ENCODE results near the gene BRAT1. TPM values are rescaled to one million over a fixed set of nuclear protein-coding genes. Genes with fewer than 3 reads are reported as not detected.

BRAT1 gene
- total and polyA plus RNA-seq, 2 donors from 2014 or later = 18.7 to 23.7 TPM

DNA sequence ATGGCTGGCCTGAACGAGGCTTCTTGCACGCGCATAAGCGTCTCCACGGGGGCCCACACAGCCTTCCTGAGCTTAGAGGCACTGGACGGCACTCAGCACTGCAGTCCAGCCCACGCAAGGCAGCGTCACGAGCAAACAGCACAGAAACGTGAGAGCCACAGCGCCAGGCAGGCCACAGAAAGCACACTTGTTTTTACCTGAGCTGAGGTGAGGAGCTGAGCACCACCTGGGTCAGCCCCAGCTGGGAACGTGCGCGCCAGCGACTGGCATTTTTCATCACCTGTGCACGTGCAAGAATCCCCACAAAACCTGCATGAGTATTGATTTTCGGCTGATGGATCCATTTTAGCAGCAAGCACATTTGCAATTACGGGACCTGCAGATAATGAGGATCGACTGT lies 30.1 kb upstream of the BRAT1 start:
- peak in 1 of 5 donors; percentile 51 for DNase-seq
- H3K4me1 ChIP-seq (ENCODE audit: control insufficient read depth in 2 of 3, insufficient read depth in 2 of 3, low read depth in 1 of 3, low read length in 3 of 3) = no peaks in the 10 kb centered on the region

DNA sequence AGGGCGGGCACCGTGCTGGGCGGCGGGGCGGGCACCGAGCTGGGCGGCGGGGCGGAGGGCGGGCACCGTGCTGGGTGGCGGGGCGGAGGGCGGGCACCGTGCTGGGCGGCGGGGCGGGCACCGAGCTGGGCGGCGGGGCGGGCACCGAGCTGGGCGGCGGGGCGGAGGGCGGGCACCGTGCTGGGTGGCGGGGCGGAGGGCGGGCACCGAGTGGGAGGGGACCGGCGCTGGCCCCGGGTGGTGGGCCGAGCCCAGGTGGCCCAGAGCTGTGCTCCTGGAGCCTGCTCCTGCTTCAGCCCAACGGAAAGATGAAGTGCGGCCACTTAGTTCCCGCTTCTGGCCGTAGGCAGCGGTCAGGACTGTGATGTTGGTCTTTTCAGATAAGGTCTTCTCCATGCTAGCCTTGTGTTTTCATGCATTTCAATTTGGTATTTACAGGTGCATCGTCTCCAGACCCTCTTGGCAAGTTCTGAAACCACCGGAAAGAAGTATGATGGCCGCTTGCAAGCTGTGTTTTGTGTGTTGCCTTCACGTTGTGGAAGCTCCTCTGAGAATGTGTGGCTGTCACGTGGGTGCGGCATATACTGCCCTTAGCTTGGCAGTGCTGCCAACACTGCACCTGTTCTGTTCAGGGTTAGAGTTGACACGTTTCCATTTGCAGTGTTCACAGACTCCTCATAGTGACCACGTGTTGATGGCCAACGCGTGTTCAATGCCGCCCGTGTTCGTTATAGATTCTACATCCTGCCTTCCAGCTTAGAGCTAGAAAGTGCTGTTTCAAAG lies 28.7 kb upstream of the BRAT1 start:
- intact Hi-C loops (cut with DNase I) = no loop called here
- Histone ChIP-seq H3K36me3 (ENCODE audit: control insufficient read depth in 2 of 3, insufficient read depth in 3 of 3, low read length in 3 of 3) (peaks cover 5 to 8% (median 6%) of the 10 kb centered on the region in 3 donors), H3K4me3 (ENCODE audit: low read length in 3 of 3) (no peak overlapping the region), H3K9ac (ENCODE audit: low read length in 3 of 3) (no peak overlapping the region), H3K27ac (ENCODE audit: low read depth in 2 of 2, low read length in 2 of 2) (no peak overlapping the region), H3K9me3 (ENCODE audit: control insufficient read depth in 2 of 3, insufficient read depth in 1 of 3, low read length in 3 of 3) (no peaks in the 10 kb centered on the region), H3K27me3 (ENCODE audit: control insufficient read depth, insufficient read depth, low read length) (no peaks in the 10 kb centered on the region), H3K4me1 (ENCODE audit: control insufficient read depth in 2 of 3, insufficient read depth in 2 of 3, low read depth in 1 of 3, low read length in 3 of 3) (no peaks in the 10 kb centered on the region)
- TF ChIP-seq, protein P1, sequence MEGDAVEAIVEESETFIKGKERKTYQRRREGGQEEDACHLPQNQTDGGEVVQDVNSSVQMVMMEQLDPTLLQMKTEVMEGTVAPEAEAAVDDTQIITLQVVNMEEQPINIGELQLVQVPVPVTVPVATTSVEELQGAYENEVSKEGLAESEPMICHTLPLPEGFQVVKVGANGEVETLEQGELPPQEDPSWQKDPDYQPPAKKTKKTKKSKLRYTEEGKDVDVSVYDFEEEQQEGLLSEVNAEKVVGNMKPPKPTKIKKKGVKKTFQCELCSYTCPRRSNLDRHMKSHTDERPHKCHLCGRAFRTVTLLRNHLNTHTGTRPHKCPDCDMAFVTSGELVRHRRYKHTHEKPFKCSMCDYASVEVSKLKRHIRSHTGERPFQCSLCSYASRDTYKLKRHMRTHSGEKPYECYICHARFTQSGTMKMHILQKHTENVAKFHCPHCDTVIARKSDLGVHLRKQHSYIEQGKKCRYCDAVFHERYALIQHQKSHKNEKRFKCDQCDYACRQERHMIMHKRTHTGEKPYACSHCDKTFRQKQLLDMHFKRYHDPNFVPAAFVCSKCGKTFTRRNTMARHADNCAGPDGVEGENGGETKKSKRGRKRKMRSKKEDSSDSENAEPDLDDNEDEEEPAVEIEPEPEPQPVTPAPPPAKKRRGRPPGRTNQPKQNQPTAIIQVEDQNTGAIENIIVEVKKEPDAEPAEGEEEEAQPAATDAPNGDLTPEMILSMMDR (IDR thresholded peaks at IDR 0.05; ENCODE audit: borderline replicate concordance, extremely low read depth, insufficient read depth) = no peak
- FAIRE-seq = no peak
- peak in 1 of 5 donors; percentile 26 for DNase-seq

More for the DNA sequence above, 30.1 kb upstream of the BRAT1 start:
- Histone ChIP-seq H3K4me3 (ENCODE audit: low read length in 3 of 3) (no peak overlapping the region), H3K9me3 (ENCODE audit: control insufficient read depth in 2 of 3, insufficient read depth in 1 of 3, low read length in 3 of 3) (no peaks in the 10 kb centered on the region), H3K9ac (ENCODE audit: low read length in 3 of 3) (no peak overlapping the region), H3K27me3 (ENCODE audit: control insufficient read depth, insufficient read depth, low read length) (no peaks in the 10 kb centered on the region), H3K36me3 (ENCODE audit: control insufficient read depth in 2 of 3, insufficient read depth in 3 of 3, low read length in 3 of 3) (peaks cover 5 to 8% (median 6%) of the 10 kb centered on the region in 3 donors), H3K27ac (ENCODE audit: low read depth in 2 of 2, low read length in 2 of 2) (no peak overlapping the region)
- no peak for FAIRE-seq
- TF ChIP-seq, protein P1 (IDR thresholded peaks at IDR 0.05; ENCODE audit: borderline replicate concordance, extremely low read depth, insufficient read depth) = no peak
- intact Hi-C loops (cut with DNase I) = no loop called here

DNA sequence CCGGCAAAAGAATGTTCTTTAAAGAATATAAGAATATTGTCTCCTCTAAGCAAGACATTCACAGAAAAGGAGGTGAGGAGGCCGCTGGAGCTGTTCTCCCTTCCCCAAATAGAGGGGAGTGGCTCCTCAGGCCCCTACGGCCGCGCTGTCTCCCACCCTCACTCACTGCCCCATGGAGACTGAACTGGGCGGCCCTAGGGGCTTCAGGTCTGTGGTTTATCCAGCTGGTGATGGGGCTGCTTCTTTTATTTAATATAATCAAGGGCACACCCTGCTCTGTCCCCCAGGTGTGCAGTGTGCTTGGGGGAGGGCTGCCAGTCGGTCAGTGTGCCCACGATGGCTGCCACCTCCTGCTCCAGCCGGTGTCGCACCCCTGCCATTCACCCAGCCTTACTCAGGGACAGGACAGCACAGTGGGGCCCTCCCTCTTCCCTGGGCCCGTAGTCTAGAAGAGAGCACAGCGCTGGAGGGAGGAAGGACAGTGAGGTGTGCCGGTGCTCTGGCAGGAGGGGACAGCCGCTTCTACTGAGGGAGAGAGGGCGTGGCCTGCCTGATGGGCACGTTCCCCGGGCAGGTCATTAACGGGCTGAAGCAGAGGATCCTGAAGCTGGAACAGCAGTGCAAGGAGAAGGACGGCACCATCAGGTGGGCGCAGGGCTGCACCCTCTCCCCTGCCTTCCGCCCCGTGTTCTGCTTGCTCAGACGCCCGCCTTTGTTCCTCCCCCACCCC lies 26.8 kb upstream of the BRAT1 start:
- Histone ChIP-seq H3K4me1 (ENCODE audit: control insufficient read depth in 2 of 3, insufficient read depth in 2 of 3, low read depth in 1 of 3, low read length in 3 of 3) (no peaks in the 10 kb centered on the region), H3K27me3 (ENCODE audit: control insufficient read depth, insufficient read depth, low read length) (no peaks in the 10 kb centered on the region), H3K4me3 (ENCODE audit: low read length in 3 of 3) (no peak overlapping the region), H3K36me3 (ENCODE audit: control insufficient read depth in 2 of 3, insufficient read depth in 3 of 3, low read length in 3 of 3) (peaks cover 5 to 11% (median 8%) of the 10 kb centered on the region in 3 donors), H3K27ac (ENCODE audit: low read depth in 2 of 2, low read length in 2 of 2) (no peak overlapping the region), H3K9me3 (ENCODE audit: control insufficient read depth in 2 of 3, insufficient read depth in 1 of 3, low read length in 3 of 3) (no peaks in the 10 kb centered on the region), H3K9ac (ENCODE audit: low read length in 3 of 3) (no peak overlapping the region)
- DNase-seq = peak in 1 of 5 donors; percentile 35
- FAIRE-seq = no peak
- TF ChIP-seq, protein P1 (IDR thresholded peaks at IDR 0.05; ENCODE audit: borderline replicate concordance, extremely low read depth, insufficient read depth) = no peak
- intact Hi-C loops (cut with DNase I) = no loop called here

Measured in kidney (tissue), 14 donors.